ENCODE data around the gene CA12. TPM values are rescaled to one million over a fixed set of nuclear protein-coding genes. Genes with fewer than 3 reads are reported as not detected.
"Not testable (repeated sequence)": the region's sequence is repeated elsewhere in the genome, so short reads cannot be mapped to it uniquely, and the experiment has no call there.

The CA12 gene
- total RNA-seq, 1 donor from 2014 or later = 8.9 TPM

- peak; percentile 43 for DNase-seq
Measured at GRCh38 chr15:63335543-63336240, 46.0 kb downstream of the CA12 start.

DNA sequence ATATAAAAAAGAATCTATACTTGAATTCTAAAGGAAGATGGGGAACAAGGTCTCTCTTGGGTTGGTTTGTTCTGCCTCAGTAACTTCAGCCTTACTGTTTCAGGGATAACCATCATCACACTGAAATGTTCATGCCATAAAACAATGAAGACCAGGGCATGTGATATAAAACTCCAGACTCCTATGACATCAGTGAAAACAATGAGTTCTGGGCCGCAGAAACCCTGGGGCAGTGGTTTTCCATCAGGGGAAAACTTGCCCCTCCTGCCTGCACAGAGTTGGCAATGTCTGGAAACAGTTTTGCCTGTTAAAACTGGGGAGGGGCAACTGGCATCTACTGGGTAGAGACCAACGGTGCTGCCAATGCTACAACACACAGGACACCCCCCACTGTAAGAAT is 46.8 kb downstream of the CA12 start:
- DNase-seq = no peak

DNA sequence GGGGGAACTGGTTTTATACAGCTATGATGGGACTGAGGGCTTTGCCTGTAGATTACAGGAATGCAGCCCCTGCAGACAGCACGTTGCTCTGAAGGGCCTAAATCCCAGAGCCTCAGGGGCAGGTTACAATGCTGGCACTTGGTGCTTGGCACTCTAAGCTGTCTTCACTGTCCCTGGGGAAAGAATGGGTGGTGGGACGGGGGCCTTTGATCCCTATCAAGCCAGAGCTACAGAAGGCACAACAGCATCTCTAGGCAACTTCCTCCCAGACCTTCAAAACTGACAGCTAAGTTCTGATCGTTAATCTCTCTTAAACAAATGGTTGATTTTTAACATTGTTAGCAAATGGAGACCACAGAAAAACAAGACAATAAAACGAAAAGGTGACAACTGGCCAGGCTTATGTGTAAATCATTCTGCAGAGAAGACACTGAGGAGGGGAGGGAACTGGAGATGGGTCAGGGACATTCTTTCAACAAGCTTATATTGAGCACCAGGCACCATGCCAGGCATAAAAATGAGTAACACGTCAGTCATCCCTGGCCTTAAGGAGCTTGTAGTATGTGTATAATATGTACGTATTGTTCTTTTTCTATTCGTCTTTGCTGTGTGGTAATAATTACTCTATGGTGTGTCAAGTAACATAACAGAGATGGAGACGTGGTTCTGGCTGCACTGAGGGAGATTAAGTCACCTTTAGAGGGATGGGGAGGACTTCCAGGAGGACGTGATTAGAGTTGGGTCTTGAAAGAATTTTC is 49.1 kb downstream of the CA12 start:
- peak; percentile 74 for DNase-seq

GRCh38 chr15:63331456-63331855 is 50.2 kb downstream of the CA12 start:
- DNase-seq = no peak

DNA sequence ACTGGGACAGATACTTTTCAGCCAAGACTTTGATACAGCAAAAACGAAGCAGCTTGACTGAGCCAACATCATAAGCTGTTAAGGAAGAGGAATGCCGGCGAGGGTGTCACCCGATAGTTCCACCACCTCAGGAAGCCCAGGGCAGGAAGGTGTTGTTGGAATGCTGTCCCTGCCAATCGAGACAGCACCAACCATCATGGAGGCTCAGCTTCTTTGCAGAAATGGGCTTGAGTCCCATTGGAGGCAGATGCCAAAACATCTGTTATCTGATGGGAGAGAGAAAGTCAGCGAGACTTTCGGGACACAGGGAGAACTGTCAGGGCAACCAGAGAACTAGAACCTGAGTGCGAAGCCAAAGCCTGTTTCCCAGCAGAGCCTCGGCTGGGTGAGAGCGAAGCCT is 50.7 kb downstream of the CA12 start:
- DNase-seq = no peak

DNA sequence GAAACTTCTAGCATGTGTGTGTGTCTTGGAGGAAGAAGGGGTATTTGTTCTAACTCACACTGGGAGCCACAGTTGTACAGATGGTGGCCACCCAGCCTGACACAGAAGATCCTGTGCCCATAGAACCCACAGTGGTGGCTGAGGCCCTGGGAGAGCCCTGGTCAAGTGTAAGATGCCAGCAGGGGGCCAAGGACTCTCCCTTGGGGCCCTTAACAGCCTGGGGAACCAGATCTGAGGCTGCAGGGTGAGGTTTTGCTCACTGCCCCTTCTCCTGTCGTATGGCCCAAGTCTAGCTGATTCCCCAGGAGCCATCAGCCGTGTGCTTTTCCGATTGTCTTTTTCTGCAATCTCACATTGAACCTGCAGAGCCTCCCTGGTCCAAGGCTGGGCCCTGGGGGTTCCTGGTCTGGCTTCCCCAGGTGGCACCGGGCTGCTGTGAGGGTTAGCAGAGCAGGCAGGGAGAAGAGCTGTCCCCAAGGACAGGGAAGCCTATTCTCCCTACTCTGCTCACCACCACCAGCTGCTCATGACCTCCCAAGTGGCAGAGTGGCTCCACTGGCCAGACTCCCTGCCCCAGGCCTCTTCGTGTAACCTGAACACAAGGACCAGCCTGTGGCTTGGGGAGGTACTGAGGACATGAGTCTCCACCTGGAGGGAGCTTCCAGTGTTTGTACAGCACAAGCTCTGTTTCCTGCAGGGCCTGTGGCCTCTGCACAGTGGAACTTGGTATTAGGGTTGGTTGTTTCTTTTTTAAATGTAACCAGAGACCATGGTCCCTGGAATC is 51.9 kb downstream of the CA12 start:
- no peak for DNase-seq

- DNase-seq = no peak
Measured at GRCh38 chr15:63327648-63328421, 53.8 kb downstream of the CA12 start.

DNA sequence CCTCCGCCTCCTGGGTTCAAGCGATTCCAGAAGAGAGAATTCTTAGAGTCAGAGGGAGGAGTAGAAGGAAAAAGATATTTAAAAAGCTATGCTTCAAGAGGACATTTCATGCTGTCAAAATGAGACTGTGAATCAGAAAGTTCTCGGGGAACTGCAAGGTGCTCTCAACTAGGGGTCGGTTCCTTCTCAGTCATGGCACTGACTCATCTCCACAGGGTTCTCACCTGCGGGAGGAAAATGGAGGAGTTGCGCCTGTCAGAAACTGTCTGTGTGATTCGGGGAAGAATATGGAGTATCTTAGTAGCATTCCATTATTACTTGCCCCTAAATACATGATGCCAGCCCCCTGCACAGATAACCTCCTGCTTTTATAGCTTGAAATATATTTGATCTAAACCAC is 56.9 kb downstream of the CA12 start:
- no peak for DNase-seq

GRCh38 chr15:63323798-63324563 is 57.7 kb downstream of the CA12 start:
- peak; percentile 41 for DNase-seq

DNA sequence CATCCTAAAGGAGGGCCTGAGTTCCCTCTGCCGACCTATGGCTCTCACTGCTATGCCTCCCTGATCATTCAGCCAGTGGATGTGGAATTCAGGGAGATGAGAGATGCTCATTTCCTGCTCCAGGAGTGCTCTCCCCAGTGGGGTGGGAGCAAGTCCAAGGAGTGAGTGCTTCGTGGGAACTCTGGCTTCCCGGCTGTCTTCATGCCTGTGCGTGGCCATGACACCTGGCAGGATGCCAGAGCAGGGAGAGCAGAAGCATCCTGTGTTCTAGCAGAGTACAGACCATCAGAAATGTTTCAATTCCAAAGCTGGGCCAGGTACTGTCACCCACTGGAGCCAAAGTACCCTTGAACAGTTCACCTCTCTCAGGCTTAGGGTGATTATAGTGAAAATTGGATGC is 59.1 kb downstream of the CA12 start:
- DNase-seq = peak; percentile 45

DNA sequence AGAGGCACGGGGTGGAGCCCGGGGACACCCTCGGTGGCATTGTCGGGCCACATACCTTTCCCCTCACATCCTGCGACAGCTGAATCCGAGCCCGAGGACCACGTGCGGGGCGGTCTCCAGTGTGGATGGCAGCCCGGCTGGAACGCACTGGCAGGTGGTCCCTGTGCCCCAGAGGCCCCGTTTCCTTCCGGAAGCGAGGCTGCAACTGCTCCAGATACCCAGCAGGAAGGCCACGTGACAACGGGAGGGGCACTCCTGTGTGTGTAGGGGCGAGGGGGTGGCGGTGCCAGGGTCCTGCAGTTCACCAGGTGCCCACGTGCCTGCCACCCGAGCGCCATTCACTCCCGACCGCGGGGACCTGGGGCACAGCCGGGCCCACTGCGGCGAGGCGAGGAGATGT is 60.2 kb downstream of the CA12 start:
- no peak for DNase-seq

DNA sequence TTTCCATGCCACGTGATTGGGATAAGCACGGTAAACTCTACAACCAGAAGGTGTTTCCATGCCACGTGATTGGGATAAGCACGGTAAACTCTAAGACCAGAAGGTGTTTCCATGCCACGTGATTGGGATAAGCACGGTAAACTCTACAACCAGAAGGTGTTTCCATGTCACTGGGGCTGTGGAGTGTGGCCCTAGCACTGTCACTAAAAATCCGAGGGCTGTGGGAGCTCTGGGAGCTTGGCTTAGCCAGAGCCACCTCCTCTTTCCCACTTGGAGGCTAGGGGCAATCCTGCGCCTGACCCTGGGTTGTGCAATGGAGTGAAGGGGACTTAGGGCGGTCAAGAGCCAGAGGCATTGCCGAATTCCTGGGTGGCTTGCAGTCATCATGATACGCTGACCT is 60.7 kb downstream of the CA12 start:
- not testable (repeated sequence) for DNase-seq

DNA sequence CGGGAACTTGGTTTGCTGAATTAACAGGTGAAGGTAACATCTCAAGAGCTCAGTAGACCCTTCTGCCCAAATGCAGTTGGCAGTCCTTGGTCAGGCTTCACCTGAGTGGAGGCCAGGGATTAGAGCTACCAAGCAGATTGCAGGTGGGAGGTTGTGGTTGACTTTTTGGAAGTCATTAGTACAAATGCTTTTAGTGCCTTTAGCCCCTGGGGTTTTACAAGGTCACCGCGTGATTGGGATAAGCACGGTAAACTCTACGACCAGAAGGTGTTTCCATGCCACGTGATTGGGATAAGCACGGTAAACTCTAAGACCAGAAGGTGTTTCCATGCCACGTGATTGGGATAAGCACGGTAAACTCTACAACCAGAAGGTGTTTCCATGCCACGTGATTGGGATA is 61.2 kb downstream of the CA12 start:
- DNase-seq = not testable (repeated sequence)

- no peak for DNase-seq
Measured at GRCh38 chr15:63319065-63319464, 62.6 kb downstream of the CA12 start.

GRCh38 chr15:63318344-63318743 is 63.3 kb downstream of the CA12 start:
- DNase-seq = no peak

- no peak for DNase-seq
Measured at GRCh38 chr15:63314409-63314808, 67.2 kb downstream of the CA12 start.

DNA sequence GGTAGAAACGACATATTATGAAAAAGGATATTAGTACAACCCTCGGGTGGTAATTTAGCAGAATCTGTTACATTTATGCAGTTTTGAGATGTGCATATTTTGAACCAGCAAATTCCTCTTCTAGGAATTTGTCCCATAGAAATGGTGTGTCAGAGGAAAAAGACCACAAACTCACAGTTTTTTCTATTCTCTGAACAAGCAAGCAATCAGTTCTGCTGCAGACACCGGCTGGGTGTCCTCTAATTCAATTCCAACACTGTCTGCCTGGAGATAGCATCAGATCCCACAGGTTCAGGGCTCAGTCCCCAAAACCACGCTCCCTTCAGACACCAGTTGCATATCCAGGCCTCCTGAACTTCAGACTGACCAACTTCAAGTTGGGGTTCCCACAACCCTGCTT is 67.8 kb downstream of the CA12 start:
- no peak for DNase-seq

GRCh38 chr15:63312286-63312685 is 69.4 kb downstream of the CA12 start:
- no peak for DNase-seq

DNA sequence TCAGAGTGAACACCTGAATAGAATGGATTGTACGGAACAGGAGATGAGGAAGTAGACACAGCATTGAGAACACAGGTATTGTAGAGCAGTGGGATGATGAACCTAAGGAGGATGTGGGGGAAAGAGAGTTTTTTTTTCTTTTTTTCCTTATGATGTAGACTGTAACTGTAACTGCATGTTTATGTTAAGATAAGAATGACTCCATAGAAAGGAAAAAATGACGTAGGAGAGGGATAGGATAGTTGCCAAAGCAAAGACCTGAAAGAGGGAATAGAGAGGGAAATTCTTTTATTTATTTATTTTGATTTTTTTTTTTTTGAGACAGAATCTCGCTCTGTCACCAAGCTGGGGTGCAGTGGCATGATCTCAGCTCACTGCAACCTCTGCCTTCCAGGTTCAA is 71.0 kb downstream of the CA12 start:
- DNase-seq = no peak

GRCh38 chr15:63308947-63309346 is 72.7 kb downstream of the CA12 start:
- DNase-seq = no peak

DNA sequence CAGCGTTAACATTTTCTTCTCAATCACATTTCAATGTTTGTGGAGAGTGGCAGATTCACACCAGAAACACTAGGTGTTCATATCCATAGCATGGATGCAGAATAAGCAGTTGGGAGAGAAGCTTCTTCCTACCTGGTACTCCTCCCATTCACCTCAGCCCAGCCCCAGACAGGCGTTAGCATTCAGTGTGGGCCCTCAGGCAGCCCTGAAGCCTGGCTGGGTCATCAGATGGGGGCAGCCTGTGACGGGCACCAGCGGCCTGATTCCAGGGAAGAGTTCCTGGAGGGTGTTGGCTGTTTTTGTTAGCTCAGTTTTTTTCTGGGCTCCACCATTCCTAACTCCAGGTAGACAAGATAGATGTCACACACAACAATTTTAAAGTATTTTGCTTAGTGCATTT is 73.2 kb downstream of the CA12 start:
- no peak for DNase-seq

Data from tongue (tissue), 2 donors.